ENCODE data around the gene SPN. TPM values are rescaled to one million over a fixed set of nuclear protein-coding genes. Genes with fewer than 3 reads are reported as not detected.

Gene SPN
- total RNA-seq, 1 experiment from 2014 or later = 0.17 TPM

- intact Hi-C loops (cut with micrococcal nuclease; ENCODE audit: unreplicated experiment) = no loop called here
- Histone ChIP-seq H3K36me3 (ENCODE audit: low read depth) (no peaks in the 10 kb centered on the region), H2AFZ (no peak overlapping the region), H3K9me2 (ENCODE audit: insufficient read depth) (no peaks in the 10 kb centered on the region), H3K4me2 (no peak overlapping the region), H3K4me1 (replicated peaks; ENCODE audit: insufficient read depth) (no peaks in the 10 kb centered on the region), H4K20me1 (ENCODE audit: insufficient read depth) (no peaks in the 10 kb centered on the region), H3K9me3 (ENCODE audit: insufficient read depth, low read depth) (no peaks in the 10 kb centered on the region), H3K79me2 (ENCODE audit: low read depth) (no peaks in the 10 kb centered on the region), H3F3A (ENCODE audit: insufficient read depth, low read depth) (no peaks in the 10 kb centered on the region), H3K27me3 (ENCODE audit: insufficient read depth, low read depth) (no peaks in the 10 kb centered on the region), H3K27ac (no peak overlapping the region), H3K4me3 (no peak overlapping the region)
- no peak for DNase-seq
- POLR2A ChIA-PET (ENCODE audit: unreplicated experiment) = interaction anchor here (0.8 kb wide), 1 partner anchor 115 kb away, joined by 22 read pairs; no protein-coding TSS in a partner anchor
- CTCF ChIA-PET = interaction anchor here (0.5 to 0.6 kb wide), 2 partner anchors 137 to 433 kb away, joined by 3 to 4 read pairs; no protein-coding TSS in a partner anchor
- no TSS peak for BruUV-seq (replicated peaks)
- TF ChIP-seq CTCF (conservative IDR thresholded peaks at IDR 0.05) = no peak
- TF ChIP-seq EZH2 (IDR thresholded peaks at IDR 0.05; ENCODE audit: low read depth) = no peak
Observed at GRCh38 chr16:29714972-29715371, 51.9 kb downstream of the SPN start.

GRCh38 chr16:29717113-29717512 is 54.1 kb downstream of the SPN start:
- ChIA-PET CTCF (no interaction called here), POLR2A (ENCODE audit: unreplicated experiment) (no interaction called here)
- no peaks in the 10 kb centered on the region for H3K79me2 ChIP-seq (ENCODE audit: low read depth)
- H3K27me3 ChIP-seq (ENCODE audit: insufficient read depth, low read depth) = no peaks in the 10 kb centered on the region
- 0 out of 2 replicates have a peak, but pooled peaks cover 3% of the 10 kb centered on the region for H3F3A ChIP-seq (ENCODE audit: insufficient read depth, low read depth)
- no peaks in the 10 kb centered on the region for H3K9me2 ChIP-seq (ENCODE audit: insufficient read depth)
- DNase-seq = no peak
- intact Hi-C loops (cut with micrococcal nuclease; ENCODE audit: unreplicated experiment) = no loop called here
- H3K27ac ChIP-seq = no peak overlapping the region
- H3K36me3 ChIP-seq (ENCODE audit: low read depth) = no peaks in the 10 kb centered on the region
- no peaks in the 10 kb centered on the region for H3K9me3 ChIP-seq (ENCODE audit: insufficient read depth, low read depth)
- no peaks in the 10 kb centered on the region for H3K4me1 ChIP-seq (replicated peaks; ENCODE audit: insufficient read depth)
- H3K4me2 ChIP-seq = no peak overlapping the region
- BruUV-seq (replicated peaks) = no TSS peak
- H2AFZ ChIP-seq = no peak overlapping the region
- no peak for TF ChIP-seq CTCF (conservative IDR thresholded peaks at IDR 0.05)
- TF ChIP-seq EZH2 (IDR thresholded peaks at IDR 0.05; ENCODE audit: low read depth) = no peak
- H4K20me1 ChIP-seq (ENCODE audit: insufficient read depth) = no peaks in the 10 kb centered on the region
- H3K4me3 ChIP-seq = no peak overlapping the region

GRCh38 chr16:29719063-29719462 is 56.0 kb downstream of the SPN start:
- Histone ChIP-seq H4K20me1 (ENCODE audit: insufficient read depth) (no peaks in the 10 kb centered on the region), H3K4me3 (no peak overlapping the region), H3K4me1 (replicated peaks; ENCODE audit: insufficient read depth) (no peaks in the 10 kb centered on the region), H3F3A (ENCODE audit: insufficient read depth, low read depth) (0 out of 2 replicates have a peak, but pooled peaks cover 3% of the 10 kb centered on the region), H2AFZ (no peak overlapping the region), H3K27me3 (ENCODE audit: insufficient read depth, low read depth) (no peaks in the 10 kb centered on the region), H3K79me2 (ENCODE audit: low read depth) (no peaks in the 10 kb centered on the region), H3K9me2 (ENCODE audit: insufficient read depth) (no peaks in the 10 kb centered on the region), H3K4me2 (no peak overlapping the region), H3K36me3 (ENCODE audit: low read depth) (no peaks in the 10 kb centered on the region), H3K27ac (no peak overlapping the region), H3K9me3 (ENCODE audit: insufficient read depth, low read depth) (no peaks in the 10 kb centered on the region)
- DNase-seq = no peak
- TF ChIP-seq CTCF (conservative IDR thresholded peaks at IDR 0.05) (no peak), EZH2 (IDR thresholded peaks at IDR 0.05; ENCODE audit: low read depth) (no peak)
- ChIA-PET CTCF (interaction anchor here (0.6 kb wide), 2 partner anchors 74 to 915 kb away, joined by 3 to 4 read pairs; no protein-coding TSS in a partner anchor), POLR2A (ENCODE audit: unreplicated experiment) (no interaction called here)
- intact Hi-C loops (cut with micrococcal nuclease; ENCODE audit: unreplicated experiment) = no loop called here
- BruUV-seq (replicated peaks) = no TSS peak

Other genes with a start within 250 kb of the SPN start
- gene BOLA2, start 208.9 kb upstream of the SPN start, total RNA-seq (2021) = 22.6 and 24.8 TPM in 2 replicates
- gene SLX1B, start 208.7 kb upstream of the SPN start, total RNA-seq (2021) = 94.6 and 149 TPM in 2 replicates
- 11.1 and 16.7 TPM in 2 replicates for gene SULT1A4, start 203.3 kb upstream of the SPN start, total RNA-seq (2021)
- 108 and 166 TPM in 2 replicates for gene NPIPB12, start 156.8 kb upstream of the SPN start, total RNA-seq (2021)
- gene QPRT, start 15.9 kb downstream of the SPN start, total RNA-seq (2021) = 247 and 310 TPM in 2 replicates
- gene C16orf54, start 82.7 kb downstream of the SPN start, total RNA-seq (2021) = not detected in 2 replicates
- 0.13 and 0.26 TPM in 2 replicates for gene ZG16, start 115.0 kb downstream of the SPN start, total RNA-seq (2021)
- gene KIF22, start 127.5 kb downstream of the SPN start, total RNA-seq (2021) = 179 and 195 TPM in 2 replicates
- 463 and 481 TPM in 2 replicates for gene MAZ, start 143.3 kb downstream of the SPN start, total RNA-seq (2021)
- gene PRRT2, start 148.9 kb downstream of the SPN start, total RNA-seq (2021) = 4.9 and 6.3 TPM in 2 replicates
- gene PAGR1, start 152.9 kb downstream of the SPN start, total RNA-seq (2021) = 27.5 and 44.6 TPM in 2 replicates
- 197 and 208 TPM in 2 replicates for gene MVP, start 157.2 kb downstream of the SPN start, total RNA-seq (2021)
- 90.6 and 133 TPM in 2 replicates for gene CDIPT, start 200.0 kb downstream of the SPN start, total RNA-seq (2021)
- 46.5 and 64.0 TPM in 2 replicates for gene SEZ6L2, start 236.3 kb downstream of the SPN start, total RNA-seq (2021)
- 8.3 and 11.3 TPM in 2 replicates for gene ASPHD1, start 237.2 kb downstream of the SPN start, total RNA-seq (2021)